Measurements from ENCODE around the gene PLRG1. TPM values are rescaled to one million over a fixed set of nuclear protein-coding genes. Genes with fewer than 3 reads are reported as not detected.

Gene PLRG1
- total RNA-seq, 1 donor from 2014 or later = 75.5 TPM

GRCh38 chr4:154519214-154519613 is 31.0 kb downstream of the PLRG1 start:
- DNase-seq (ENCODE audit: low read depth) = no peak
- peaks cover 2% of the 10 kb centered on the region for H3K27me3 ChIP-seq (ENCODE audit: control insufficient read depth, insufficient read depth, low read length)
- H3K4me3 ChIP-seq (ENCODE audit: low read depth, low read length) = no peak overlapping the region
- TF ChIP-seq CTCF (IDR thresholded peaks at IDR 0.05; ENCODE audit: insufficient read depth, low read length, poor library complexity, severe bottlenecking) = no peak
- H3K36me3 ChIP-seq (ENCODE audit: control insufficient read depth, insufficient read depth, low read length) = no peaks in the 10 kb centered on the region

GRCh38 chr4:154517591-154517990 is 32.6 kb downstream of the PLRG1 start:
- no peak for TF ChIP-seq CTCF (IDR thresholded peaks at IDR 0.05; ENCODE audit: insufficient read depth, low read length, poor library complexity, severe bottlenecking)
- Histone ChIP-seq H3K4me3 (ENCODE audit: low read depth, low read length) (no peak overlapping the region), H3K27me3 (ENCODE audit: control insufficient read depth, insufficient read depth, low read length) (peaks cover 2% of the 10 kb centered on the region), H3K36me3 (ENCODE audit: control insufficient read depth, insufficient read depth, low read length) (no peaks in the 10 kb centered on the region)
- DNase-seq (ENCODE audit: low read depth) = no peak

- Histone ChIP-seq H3K27me3 (ENCODE audit: control insufficient read depth, insufficient read depth, low read length) (peaks cover 2% of the 10 kb centered on the region), H3K4me3 (ENCODE audit: low read depth, low read length) (no peak overlapping the region), H3K36me3 (ENCODE audit: control insufficient read depth, insufficient read depth, low read length) (no peaks in the 10 kb centered on the region)
- no peak for DNase-seq (ENCODE audit: low read depth)
- TF ChIP-seq CTCF (IDR thresholded peaks at IDR 0.05; ENCODE audit: insufficient read depth, low read length, poor library complexity, severe bottlenecking) = no peak
These were observed 33.7 kb downstream of the PLRG1 start for GRCh38 chr4:154516318-154517029.

GRCh38 chr4:154511981-154512380 is 38.2 kb downstream of the PLRG1 start:
- Histone ChIP-seq H3K4me3 (ENCODE audit: low read depth, low read length) (no peak overlapping the region), H3K36me3 (ENCODE audit: control insufficient read depth, insufficient read depth, low read length) (no peaks in the 10 kb centered on the region), H3K27me3 (ENCODE audit: control insufficient read depth, insufficient read depth, low read length) (no peaks in the 10 kb centered on the region)
- DNase-seq (ENCODE audit: low read depth) = no peak
- no peak for TF ChIP-seq CTCF (IDR thresholded peaks at IDR 0.05; ENCODE audit: insufficient read depth, low read length, poor library complexity, severe bottlenecking)

GRCh38 chr4:154511548-154511947 is 38.7 kb downstream of the PLRG1 start:
- Histone ChIP-seq H3K4me3 (ENCODE audit: low read depth, low read length) (no peak overlapping the region), H3K27me3 (ENCODE audit: control insufficient read depth, insufficient read depth, low read length) (no peaks in the 10 kb centered on the region), H3K36me3 (ENCODE audit: control insufficient read depth, insufficient read depth, low read length) (no peaks in the 10 kb centered on the region)
- no peak for DNase-seq (ENCODE audit: low read depth)
- TF ChIP-seq CTCF (IDR thresholded peaks at IDR 0.05; ENCODE audit: insufficient read depth, low read length, poor library complexity, severe bottlenecking) = no peak

GRCh38 chr4:154507156-154507555 is 43.0 kb downstream of the PLRG1 start:
- H3K4me3 ChIP-seq (ENCODE audit: low read depth, low read length) = no peak overlapping the region

More at GRCh38 chr4:154507156-154507555, 43.0 kb downstream of the PLRG1 start:
- TF ChIP-seq CTCF (IDR thresholded peaks at IDR 0.05; ENCODE audit: insufficient read depth, low read length, poor library complexity, severe bottlenecking) = no peak
- peak; percentile 76 for DNase-seq (ENCODE audit: low read depth)
- no peaks in the 10 kb centered on the region for H3K27me3 ChIP-seq (ENCODE audit: control insufficient read depth, insufficient read depth, low read length)
- H3K36me3 ChIP-seq (ENCODE audit: control insufficient read depth, insufficient read depth, low read length) = no peaks in the 10 kb centered on the region
